Measurements from ENCODE around the gene SLC25A45.

The SLC25A45 gene

GRCh38 chr11:65416841-65417701, 34.6 kb upstream of the SLC25A45 start:
- TF ChIP-seq CTCF (conservative IDR thresholded peaks at IDR 0.05; ENCODE audit: low read depth, low read length) = no peak
- H3K27ac ChIP-seq = peak overlapping the region; percentile 100
- no peaks in the 10 kb centered on the region for H4K20me1 ChIP-seq (ENCODE audit: insufficient read depth)
- H3K36me3 ChIP-seq (ENCODE audit: insufficient read depth) = no peaks in the 10 kb centered on the region
- 0 out of 2 replicates have a peak overlapping the region, but pooled peaks have one; percentile 32 for H2AFZ ChIP-seq (ENCODE audit: low read depth)
- peak overlapping the region; percentile 99 for H3K4me2 ChIP-seq
- H3K79me2 ChIP-seq (ENCODE audit: insufficient read depth, low read depth) = peaks cover 43% of the 10 kb centered on the region
- H3K27me3 ChIP-seq (ENCODE audit: insufficient read depth, low read depth) = no peaks in the 10 kb centered on the region
- peaks cover 45% of the 10 kb centered on the region for H3K4me1 ChIP-seq (ENCODE audit: low read depth, poor library complexity, severe bottlenecking)
- peak overlapping the region; percentile 45 for H3K4me3 ChIP-seq (IDR thresholded peaks at IDR 0.05; ENCODE audit: insufficient read depth, low read depth, low read length)
- H3K9ac ChIP-seq = peak overlapping the region; percentile 99

- H4K20me1 ChIP-seq (ENCODE audit: insufficient read depth) = no peaks in the 10 kb centered on the region
- H3K36me3 ChIP-seq (ENCODE audit: insufficient read depth) = no peaks in the 10 kb centered on the region
- no peaks in the 10 kb centered on the region for H3K27me3 ChIP-seq (ENCODE audit: insufficient read depth, low read depth)
- peaks cover 38% of the 10 kb centered on the region for H3K79me2 ChIP-seq (ENCODE audit: insufficient read depth, low read depth)
- peak overlapping the region; percentile 99; the same call in 1 of the 2 replicates for H3K9ac ChIP-seq
- peaks cover 42% of the 10 kb centered on the region for H3K4me1 ChIP-seq (ENCODE audit: low read depth, poor library complexity, severe bottlenecking)
- H3K4me3 ChIP-seq (IDR thresholded peaks at IDR 0.05; ENCODE audit: insufficient read depth, low read depth, low read length) = peak overlapping the region; percentile 30
- peak overlapping the region; percentile 99 for H3K4me2 ChIP-seq
- 0 out of 2 replicates have a peak overlapping the region, but pooled peaks have one; percentile 32 for H2AFZ ChIP-seq (ENCODE audit: low read depth)
- TF ChIP-seq CTCF (conservative IDR thresholded peaks at IDR 0.05; ENCODE audit: low read depth, low read length) = peak; percentile 89
- H3K27ac ChIP-seq = peak overlapping the region; percentile 100
These were observed 33.9 kb upstream of the SLC25A45 start for GRCh38 chr11:65416341-65416824.

GRCh38 chr11:65415499-65416340, 33.3 kb upstream of the SLC25A45 start:
- peaks cover 36% of the 10 kb centered on the region for H3K79me2 ChIP-seq (ENCODE audit: insufficient read depth, low read depth)

More at GRCh38 chr11:65415499-65416340, 33.3 kb upstream of the SLC25A45 start:
- no peak for TF ChIP-seq CTCF (conservative IDR thresholded peaks at IDR 0.05; ENCODE audit: low read depth, low read length)
- Histone ChIP-seq H2AFZ (ENCODE audit: low read depth) (0 out of 2 replicates have a peak overlapping the region, but pooled peaks have one; percentile 32), H3K27ac (peak overlapping the region; percentile 100; the same call in 1 of the 2 replicates), H4K20me1 (ENCODE audit: insufficient read depth) (no peaks in the 10 kb centered on the region), H3K4me2 (peak overlapping the region; percentile 99), H3K27me3 (ENCODE audit: insufficient read depth, low read depth) (no peaks in the 10 kb centered on the region), H3K9ac (peak overlapping the region; percentile 99; the same call in 1 of the 2 replicates), H3K4me3 (IDR thresholded peaks at IDR 0.05; ENCODE audit: insufficient read depth, low read depth, low read length) (no peak overlapping the region), H3K4me1 (ENCODE audit: low read depth, poor library complexity, severe bottlenecking) (peaks cover 38% of the 10 kb centered on the region), H3K36me3 (ENCODE audit: insufficient read depth) (no peaks in the 10 kb centered on the region)
